ENCODE data around the gene PHACTR3. TPM values are rescaled to one million over a fixed set of nuclear protein-coding genes. Genes with fewer than 3 reads are reported as not detected.

The PHACTR3 gene
- total and polyA plus RNA-seq, 2 experiments from 2014 or later: 0.45 to 0.61 TPM

DNA sequence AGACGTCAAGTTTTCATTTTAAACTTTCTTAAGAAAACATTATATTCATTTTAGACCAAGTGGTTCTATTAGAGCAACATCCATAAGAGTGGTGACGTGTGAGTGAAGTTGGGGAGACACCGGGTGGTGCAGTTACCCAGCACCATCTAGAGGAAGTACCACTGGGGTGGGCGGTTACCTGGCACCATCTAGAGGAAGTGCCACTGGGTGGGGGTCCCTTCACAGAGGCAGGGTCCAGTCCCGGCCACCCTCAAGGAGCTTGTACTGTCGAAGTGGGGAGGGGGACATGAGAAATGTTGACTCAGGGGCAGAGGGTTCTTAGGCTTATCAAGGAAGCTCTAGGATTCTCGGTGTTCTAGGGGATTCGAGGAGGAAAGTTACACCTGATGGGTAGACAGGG lies 26.2 kb downstream of the PHACTR3 start:
- H3K36me3 Mint-ChIP-seq (ENCODE audit: low read depth): no peaks in the 10 kb centered on the region; the same call in 2 of the 3 replicates
- Histone ChIP-seq H3K9me2 (ENCODE audit: insufficient read depth) (0 out of 2 replicates have a peak, but pooled peaks cover 3% of the 10 kb centered on the region), H3K36me3 (ENCODE audit: insufficient read depth) (no peaks in the 10 kb centered on the region), H3K4me3 (no peak overlapping the region), H3K79me2 (replicated peaks; ENCODE audit: insufficient read depth) (no peaks in the 10 kb centered on the region), H3K4me2 (no peak overlapping the region), H3K4me1 (ENCODE audit: insufficient read depth) (no peaks in the 10 kb centered on the region), H3K27ac (ENCODE audit: low read depth) (no peak overlapping the region), H2AFZ (no peak overlapping the region), H4K20me1 (replicated peaks; ENCODE audit: insufficient read depth) (no peaks in the 10 kb centered on the region), H3K27me3 (ENCODE audit: insufficient read depth) (no peaks in the 10 kb centered on the region), H3F3A (replicated peaks; ENCODE audit: low read depth) (no peaks in the 10 kb centered on the region)
- DNase-seq (ENCODE audit: low spot score) (no peak), ATAC-seq (no peak)
- TF ChIP-seq STAT1 (IDR thresholded peaks at IDR 0.05; ENCODE audit: unreplicated experiment) (no peak), ZNF114 (CRISPR knock-in tag; IDR thresholded peaks at IDR 0.05) (no peak), ZNF331 (CRISPR knock-in tag; IDR thresholded peaks at IDR 0.05; ENCODE audit: low read depth) (no peak), EZH2 (IDR thresholded peaks at IDR 0.05; ENCODE audit: low read depth, unreplicated experiment) (no peak), CREB1 (CRISPR knock-in tag; IDR thresholded peaks at IDR 0.05; ENCODE audit: low read depth) (no peak)
- TF ChIP-seq, protein P1, sequence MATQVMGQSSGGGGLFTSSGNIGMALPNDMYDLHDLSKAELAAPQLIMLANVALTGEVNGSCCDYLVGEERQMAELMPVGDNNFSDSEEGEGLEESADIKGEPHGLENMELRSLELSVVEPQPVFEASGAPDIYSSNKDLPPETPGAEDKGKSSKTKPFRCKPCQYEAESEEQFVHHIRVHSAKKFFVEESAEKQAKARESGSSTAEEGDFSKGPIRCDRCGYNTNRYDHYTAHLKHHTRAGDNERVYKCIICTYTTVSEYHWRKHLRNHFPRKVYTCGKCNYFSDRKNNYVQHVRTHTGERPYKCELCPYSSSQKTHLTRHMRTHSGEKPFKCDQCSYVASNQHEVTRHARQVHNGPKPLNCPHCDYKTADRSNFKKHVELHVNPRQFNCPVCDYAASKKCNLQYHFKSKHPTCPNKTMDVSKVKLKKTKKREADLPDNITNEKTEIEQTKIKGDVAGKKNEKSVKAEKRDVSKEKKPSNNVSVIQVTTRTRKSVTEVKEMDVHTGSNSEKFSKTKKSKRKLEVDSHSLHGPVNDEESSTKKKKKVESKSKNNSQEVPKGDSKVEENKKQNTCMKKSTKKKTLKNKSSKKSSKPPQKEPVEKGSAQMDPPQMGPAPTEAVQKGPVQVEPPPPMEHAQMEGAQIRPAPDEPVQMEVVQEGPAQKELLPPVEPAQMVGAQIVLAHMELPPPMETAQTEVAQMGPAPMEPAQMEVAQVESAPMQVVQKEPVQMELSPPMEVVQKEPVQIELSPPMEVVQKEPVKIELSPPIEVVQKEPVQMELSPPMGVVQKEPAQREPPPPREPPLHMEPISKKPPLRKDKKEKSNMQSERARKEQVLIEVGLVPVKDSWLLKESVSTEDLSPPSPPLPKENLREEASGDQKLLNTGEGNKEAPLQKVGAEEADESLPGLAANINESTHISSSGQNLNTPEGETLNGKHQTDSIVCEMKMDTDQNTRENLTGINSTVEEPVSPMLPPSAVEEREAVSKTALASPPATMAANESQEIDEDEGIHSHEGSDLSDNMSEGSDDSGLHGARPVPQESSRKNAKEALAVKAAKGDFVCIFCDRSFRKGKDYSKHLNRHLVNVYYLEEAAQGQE (IDR thresholded peaks at IDR 0.05; ENCODE audit: unreplicated experiment): no peak
- TF ChIP-seq, protein P2, sequence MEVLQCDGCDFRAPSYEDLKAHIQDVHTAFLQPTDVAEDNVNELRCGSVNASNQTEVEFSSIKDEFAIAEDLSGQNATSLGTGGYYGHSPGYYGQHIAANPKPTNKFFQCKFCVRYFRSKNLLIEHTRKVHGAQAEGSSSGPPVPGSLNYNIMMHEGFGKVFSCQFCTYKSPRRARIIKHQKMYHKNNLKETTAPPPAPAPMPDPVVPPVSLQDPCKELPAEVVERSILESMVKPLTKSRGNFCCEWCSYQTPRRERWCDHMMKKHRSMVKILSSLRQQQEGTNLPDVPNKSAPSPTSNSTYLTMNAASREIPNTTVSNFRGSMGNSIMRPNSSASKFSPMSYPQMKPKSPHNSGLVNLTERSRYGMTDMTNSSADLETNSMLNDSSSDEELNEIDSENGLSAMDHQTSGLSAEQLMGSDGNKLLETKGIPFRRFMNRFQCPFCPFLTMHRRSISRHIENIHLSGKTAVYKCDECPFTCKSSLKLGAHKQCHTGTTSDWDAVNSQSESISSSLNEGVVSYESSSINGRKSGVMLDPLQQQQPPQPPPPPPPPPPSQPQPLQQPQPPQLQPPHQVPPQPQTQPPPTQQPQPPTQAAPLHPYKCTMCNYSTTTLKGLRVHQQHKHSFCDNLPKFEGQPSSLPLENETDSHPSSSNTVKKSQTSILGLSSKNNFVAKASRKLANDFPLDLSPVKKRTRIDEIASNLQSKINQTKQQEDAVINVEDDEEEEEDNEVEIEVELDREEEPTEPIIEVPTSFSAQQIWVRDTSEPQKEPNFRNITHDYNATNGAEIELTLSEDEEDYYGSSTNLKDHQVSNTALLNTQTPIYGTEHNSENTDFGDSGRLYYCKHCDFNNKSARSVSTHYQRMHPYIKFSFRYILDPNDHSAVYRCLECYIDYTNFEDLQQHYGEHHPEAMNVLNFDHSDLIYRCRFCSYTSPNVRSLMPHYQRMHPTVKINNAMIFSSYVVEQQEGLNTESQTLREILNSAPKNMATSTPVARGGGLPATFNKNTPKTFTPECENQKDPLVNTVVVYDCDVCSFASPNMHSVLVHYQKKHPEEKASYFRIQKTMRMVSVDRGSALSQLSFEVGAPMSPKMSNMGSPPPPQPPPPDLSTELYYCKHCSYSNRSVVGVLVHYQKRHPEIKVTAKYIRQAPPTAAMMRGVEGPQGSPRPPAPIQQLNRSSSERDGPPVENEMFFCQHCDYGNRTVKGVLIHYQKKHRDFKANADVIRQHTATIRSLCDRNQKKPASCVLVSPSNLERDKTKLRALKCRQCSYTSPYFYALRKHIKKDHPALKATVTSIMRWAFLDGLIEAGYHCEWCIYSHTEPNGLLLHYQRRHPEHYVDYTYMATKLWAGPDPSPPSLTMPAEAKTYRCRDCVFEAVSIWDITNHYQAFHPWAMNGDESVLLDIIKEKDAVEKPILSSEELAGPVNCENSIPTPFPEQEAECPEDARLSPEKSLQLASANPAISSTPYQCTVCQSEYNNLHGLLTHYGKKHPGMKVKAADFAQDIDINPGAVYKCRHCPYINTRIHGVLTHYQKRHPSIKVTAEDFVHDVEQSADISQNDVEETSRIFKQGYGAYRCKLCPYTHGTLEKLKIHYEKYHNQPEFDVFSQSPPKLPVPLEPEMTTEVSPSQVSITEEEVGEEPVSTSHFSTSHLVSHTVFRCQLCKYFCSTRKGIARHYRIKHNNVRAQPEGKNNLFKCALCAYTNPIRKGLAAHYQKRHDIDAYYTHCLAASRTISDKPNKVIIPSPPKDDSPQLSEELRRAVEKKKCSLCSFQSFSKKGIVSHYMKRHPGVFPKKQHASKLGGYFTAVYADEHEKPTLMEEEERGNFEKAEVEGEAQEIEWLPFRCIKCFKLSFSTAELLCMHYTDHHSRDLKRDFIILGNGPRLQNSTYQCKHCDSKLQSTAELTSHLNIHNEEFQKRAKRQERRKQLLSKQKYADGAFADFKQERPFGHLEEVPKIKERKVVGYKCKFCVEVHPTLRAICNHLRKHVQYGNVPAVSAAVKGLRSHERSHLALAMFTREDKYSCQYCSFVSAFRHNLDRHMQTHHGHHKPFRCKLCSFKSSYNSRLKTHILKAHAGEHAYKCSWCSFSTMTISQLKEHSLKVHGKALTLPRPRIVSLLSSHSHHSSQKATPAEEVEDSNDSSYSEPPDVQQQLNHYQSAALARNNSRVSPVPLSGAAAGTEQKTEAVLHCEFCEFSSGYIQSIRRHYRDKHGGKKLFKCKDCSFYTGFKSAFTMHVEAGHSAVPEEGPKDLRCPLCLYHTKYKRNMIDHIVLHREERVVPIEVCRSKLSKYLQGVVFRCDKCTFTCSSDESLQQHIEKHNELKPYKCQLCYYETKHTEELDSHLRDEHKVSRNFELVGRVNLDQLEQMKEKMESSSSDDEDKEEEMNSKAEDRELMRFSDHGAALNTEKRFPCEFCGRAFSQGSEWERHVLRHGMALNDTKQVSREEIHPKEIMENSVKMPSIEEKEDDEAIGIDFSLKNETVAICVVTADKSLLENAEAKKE (CRISPR knock-in tag; IDR thresholded peaks at IDR 0.05): no peak
- TF ChIP-seq, protein P3, sequence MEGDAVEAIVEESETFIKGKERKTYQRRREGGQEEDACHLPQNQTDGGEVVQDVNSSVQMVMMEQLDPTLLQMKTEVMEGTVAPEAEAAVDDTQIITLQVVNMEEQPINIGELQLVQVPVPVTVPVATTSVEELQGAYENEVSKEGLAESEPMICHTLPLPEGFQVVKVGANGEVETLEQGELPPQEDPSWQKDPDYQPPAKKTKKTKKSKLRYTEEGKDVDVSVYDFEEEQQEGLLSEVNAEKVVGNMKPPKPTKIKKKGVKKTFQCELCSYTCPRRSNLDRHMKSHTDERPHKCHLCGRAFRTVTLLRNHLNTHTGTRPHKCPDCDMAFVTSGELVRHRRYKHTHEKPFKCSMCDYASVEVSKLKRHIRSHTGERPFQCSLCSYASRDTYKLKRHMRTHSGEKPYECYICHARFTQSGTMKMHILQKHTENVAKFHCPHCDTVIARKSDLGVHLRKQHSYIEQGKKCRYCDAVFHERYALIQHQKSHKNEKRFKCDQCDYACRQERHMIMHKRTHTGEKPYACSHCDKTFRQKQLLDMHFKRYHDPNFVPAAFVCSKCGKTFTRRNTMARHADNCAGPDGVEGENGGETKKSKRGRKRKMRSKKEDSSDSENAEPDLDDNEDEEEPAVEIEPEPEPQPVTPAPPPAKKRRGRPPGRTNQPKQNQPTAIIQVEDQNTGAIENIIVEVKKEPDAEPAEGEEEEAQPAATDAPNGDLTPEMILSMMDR (conservative IDR thresholded peaks at IDR 0.05; ENCODE audit: low read depth in 2 of 2): no peak
- H3K27me3 Mint-ChIP-seq (ENCODE audit: insufficient read depth, low read depth, poor library complexity): peaks cover 26% of the 10 kb centered on the region
- peaks cover 2% of the 10 kb centered on the region; the same call in 1 of the 3 replicates for H3K4me1 Mint-ChIP-seq
- no peak overlapping the region for H3K27ac Mint-ChIP-seq
- peaks cover 7% of the 10 kb centered on the region; the same call in 1 of the 3 replicates for H3K9me3 Mint-ChIP-seq
- H3K4me3 Mint-ChIP-seq: no peak overlapping the region
